ENCODE data around the gene WWOX.

The WWOX gene

GRCh38 chr16:78390508-78391324 is 291.3 kb downstream of the WWOX start:
- H3K9ac ChIP-seq (ENCODE audit: low read depth in 1 of 2, low read length in 2 of 2), result no peak overlapping the region
- H3K9me3 ChIP-seq (ENCODE audit: control insufficient read depth in 2 of 2, low read length in 2 of 2), result no peaks in the 10 kb centered on the region
- no peaks in the 10 kb centered on the region for H3K4me1 ChIP-seq (ENCODE audit: control insufficient read depth in 2 of 2, insufficient read depth in 2 of 2, low read length in 2 of 2)
- peak overlapping the region in 1 of 2 donors; percentile 0 for H3K27ac ChIP-seq (ENCODE audit: low read depth in 2 of 2, low read length in 2 of 2)
- no peak overlapping the region for H3K4me3 ChIP-seq (ENCODE audit: low read length in 2 of 2)
- H3K27me3 ChIP-seq (ENCODE audit: control insufficient read depth in 2 of 2, insufficient read depth in 2 of 2, low read length in 2 of 2), result no peaks in the 10 kb centered on the region
- no peaks in the 10 kb centered on the region for H3K36me3 ChIP-seq (ENCODE audit: control insufficient read depth in 2 of 2, insufficient read depth in 2 of 2, low read length in 2 of 2)

- no peaks in the 10 kb centered on the region for H3K4me1 ChIP-seq (ENCODE audit: control insufficient read depth in 2 of 2, insufficient read depth in 2 of 2, low read length in 2 of 2)
- no peaks in the 10 kb centered on the region for H3K36me3 ChIP-seq (ENCODE audit: control insufficient read depth in 2 of 2, insufficient read depth in 2 of 2, low read length in 2 of 2)
- H3K9me3 ChIP-seq (ENCODE audit: control insufficient read depth in 2 of 2, low read length in 2 of 2), result no peaks in the 10 kb centered on the region
- H3K27me3 ChIP-seq (ENCODE audit: control insufficient read depth in 2 of 2, insufficient read depth in 2 of 2, low read length in 2 of 2), result no peaks in the 10 kb centered on the region
- no peak overlapping the region for H3K4me3 ChIP-seq (ENCODE audit: low read length in 2 of 2)
- peak overlapping the region in 1 of 2 donors; percentile 15 for H3K27ac ChIP-seq (ENCODE audit: low read depth in 2 of 2, low read length in 2 of 2)
- H3K9ac ChIP-seq (ENCODE audit: low read depth in 1 of 2, low read length in 2 of 2), result no peak overlapping the region
Measured at GRCh38 chr16:78392585-78393195, 293.2 kb downstream of the WWOX start.

GRCh38 chr16:78395035-78395434 is 295.6 kb downstream of the WWOX start:
- Histone ChIP-seq H3K27me3 (ENCODE audit: control insufficient read depth in 2 of 2, insufficient read depth in 2 of 2, low read length in 2 of 2) (no peaks in the 10 kb centered on the region), H3K9ac (ENCODE audit: low read depth in 1 of 2, low read length in 2 of 2) (no peak overlapping the region), H3K9me3 (ENCODE audit: control insufficient read depth in 2 of 2, low read length in 2 of 2) (no peaks in the 10 kb centered on the region)

GRCh38 chr16:78396046-78396445 is 296.6 kb downstream of the WWOX start:
- Histone ChIP-seq H3K4me1 (ENCODE audit: control insufficient read depth in 2 of 2, insufficient read depth in 2 of 2, low read length in 2 of 2) (no peaks in the 10 kb centered on the region), H3K9ac (ENCODE audit: low read depth in 1 of 2, low read length in 2 of 2) (no peak overlapping the region), H3K9me3 (ENCODE audit: control insufficient read depth in 2 of 2, low read length in 2 of 2) (no peaks in the 10 kb centered on the region), H3K27ac (ENCODE audit: low read depth in 2 of 2, low read length in 2 of 2) (no peak overlapping the region), H3K27me3 (ENCODE audit: control insufficient read depth in 2 of 2, insufficient read depth in 2 of 2, low read length in 2 of 2) (no peaks in the 10 kb centered on the region), H3K4me3 (ENCODE audit: low read length in 2 of 2) (no peak overlapping the region), H3K36me3 (ENCODE audit: control insufficient read depth in 2 of 2, insufficient read depth in 2 of 2, low read length in 2 of 2) (no peaks in the 10 kb centered on the region)

More at GRCh38 chr16:78395035-78395434, 295.6 kb downstream of the WWOX start:
- Histone ChIP-seq H3K27ac (ENCODE audit: low read depth in 2 of 2, low read length in 2 of 2) (no peak overlapping the region), H3K4me3 (ENCODE audit: low read length in 2 of 2) (no peak overlapping the region), H3K4me1 (ENCODE audit: control insufficient read depth in 2 of 2, insufficient read depth in 2 of 2, low read length in 2 of 2) (no peaks in the 10 kb centered on the region), H3K36me3 (ENCODE audit: control insufficient read depth in 2 of 2, insufficient read depth in 2 of 2, low read length in 2 of 2) (no peaks in the 10 kb centered on the region)

GRCh38 chr16:78396673-78397072 is 297.2 kb downstream of the WWOX start:
- H3K4me1 ChIP-seq (ENCODE audit: control insufficient read depth in 2 of 2, insufficient read depth in 2 of 2, low read length in 2 of 2), result no peaks in the 10 kb centered on the region
- H3K9me3 ChIP-seq (ENCODE audit: control insufficient read depth in 2 of 2, low read length in 2 of 2), result no peaks in the 10 kb centered on the region
- H3K4me3 ChIP-seq (ENCODE audit: low read length in 2 of 2), result no peak overlapping the region
- no peak overlapping the region for H3K9ac ChIP-seq (ENCODE audit: low read depth in 1 of 2, low read length in 2 of 2)
- no peaks in the 10 kb centered on the region for H3K27me3 ChIP-seq (ENCODE audit: control insufficient read depth in 2 of 2, insufficient read depth in 2 of 2, low read length in 2 of 2)
- H3K36me3 ChIP-seq (ENCODE audit: control insufficient read depth in 2 of 2, insufficient read depth in 2 of 2, low read length in 2 of 2), result no peaks in the 10 kb centered on the region
- H3K27ac ChIP-seq (ENCODE audit: low read depth in 2 of 2, low read length in 2 of 2), result no peak overlapping the region

GRCh38 chr16:78399384-78399783 is 299.9 kb downstream of the WWOX start:
- H3K9me3 ChIP-seq (ENCODE audit: control insufficient read depth in 2 of 2, low read length in 2 of 2), result no peaks in the 10 kb centered on the region
- H3K9ac ChIP-seq (ENCODE audit: low read depth in 1 of 2, low read length in 2 of 2), result no peak overlapping the region
- H3K36me3 ChIP-seq (ENCODE audit: control insufficient read depth in 2 of 2, insufficient read depth in 2 of 2, low read length in 2 of 2), result no peaks in the 10 kb centered on the region
- H3K4me3 ChIP-seq (ENCODE audit: low read length in 2 of 2), result no peak overlapping the region
- H3K27me3 ChIP-seq (ENCODE audit: control insufficient read depth in 2 of 2, insufficient read depth in 2 of 2, low read length in 2 of 2), result no peaks in the 10 kb centered on the region
- H3K4me1 ChIP-seq (ENCODE audit: control insufficient read depth in 2 of 2, insufficient read depth in 2 of 2, low read length in 2 of 2), result no peaks in the 10 kb centered on the region
- H3K27ac ChIP-seq (ENCODE audit: low read depth in 2 of 2, low read length in 2 of 2), result no peak overlapping the region

- Histone ChIP-seq H3K9me3 (ENCODE audit: control insufficient read depth in 2 of 2, low read length in 2 of 2) (no peaks in the 10 kb centered on the region), H3K9ac (ENCODE audit: low read depth in 1 of 2, low read length in 2 of 2) (no peak overlapping the region), H3K4me1 (ENCODE audit: control insufficient read depth in 2 of 2, insufficient read depth in 2 of 2, low read length in 2 of 2) (no peaks in the 10 kb centered on the region), H3K4me3 (ENCODE audit: low read length in 2 of 2) (no peak overlapping the region), H3K27ac (ENCODE audit: low read depth in 2 of 2, low read length in 2 of 2) (no peak overlapping the region), H3K27me3 (ENCODE audit: control insufficient read depth in 2 of 2, insufficient read depth in 2 of 2, low read length in 2 of 2) (no peaks in the 10 kb centered on the region), H3K36me3 (ENCODE audit: control insufficient read depth in 2 of 2, insufficient read depth in 2 of 2, low read length in 2 of 2) (no peaks in the 10 kb centered on the region)
Measured at GRCh38 chr16:78402833-78403232, 303.4 kb downstream of the WWOX start.

- Histone ChIP-seq H3K27ac (ENCODE audit: low read depth in 2 of 2, low read length in 2 of 2) (no peak overlapping the region), H3K9me3 (ENCODE audit: control insufficient read depth in 2 of 2, low read length in 2 of 2) (peaks cover 0 to 4% of the 10 kb centered on the region in 2 donors), H3K27me3 (ENCODE audit: control insufficient read depth in 2 of 2, insufficient read depth in 2 of 2, low read length in 2 of 2) (no peaks in the 10 kb centered on the region), H3K36me3 (ENCODE audit: control insufficient read depth in 2 of 2, insufficient read depth in 2 of 2, low read length in 2 of 2) (no peaks in the 10 kb centered on the region), H3K4me3 (ENCODE audit: low read length in 2 of 2) (no peak overlapping the region), H3K9ac (ENCODE audit: low read depth in 1 of 2, low read length in 2 of 2) (no peak overlapping the region), H3K4me1 (ENCODE audit: control insufficient read depth in 2 of 2, insufficient read depth in 2 of 2, low read length in 2 of 2) (no peaks in the 10 kb centered on the region)
Measured at GRCh38 chr16:78405040-78405439, 305.6 kb downstream of the WWOX start.

- Histone ChIP-seq H3K4me3 (ENCODE audit: low read length in 2 of 2) (no peak overlapping the region), H3K36me3 (ENCODE audit: control insufficient read depth in 2 of 2, insufficient read depth in 2 of 2, low read length in 2 of 2) (no peaks in the 10 kb centered on the region), H3K9me3 (ENCODE audit: control insufficient read depth in 2 of 2, low read length in 2 of 2) (peaks cover 0 to 4% of the 10 kb centered on the region in 2 donors), H3K4me1 (ENCODE audit: control insufficient read depth in 2 of 2, insufficient read depth in 2 of 2, low read length in 2 of 2) (no peaks in the 10 kb centered on the region), H3K27ac (ENCODE audit: low read depth in 2 of 2, low read length in 2 of 2) (no peak overlapping the region), H3K27me3 (ENCODE audit: control insufficient read depth in 2 of 2, insufficient read depth in 2 of 2, low read length in 2 of 2) (no peaks in the 10 kb centered on the region), H3K9ac (ENCODE audit: low read depth in 1 of 2, low read length in 2 of 2) (no peak overlapping the region)
Measured at GRCh38 chr16:78405833-78406232, 306.4 kb downstream of the WWOX start.

- Histone ChIP-seq H3K4me3 (ENCODE audit: low read length in 2 of 2) (no peak overlapping the region), H3K27ac (ENCODE audit: low read depth in 2 of 2, low read length in 2 of 2) (no peak overlapping the region), H3K27me3 (ENCODE audit: control insufficient read depth in 2 of 2, insufficient read depth in 2 of 2, low read length in 2 of 2) (no peaks in the 10 kb centered on the region), H3K4me1 (ENCODE audit: control insufficient read depth in 2 of 2, insufficient read depth in 2 of 2, low read length in 2 of 2) (no peaks in the 10 kb centered on the region), H3K9me3 (ENCODE audit: control insufficient read depth in 2 of 2, low read length in 2 of 2) (peaks cover 0 to 4% of the 10 kb centered on the region in 2 donors), H3K9ac (ENCODE audit: low read depth in 1 of 2, low read length in 2 of 2) (no peak overlapping the region), H3K36me3 (ENCODE audit: control insufficient read depth in 2 of 2, insufficient read depth in 2 of 2, low read length in 2 of 2) (no peaks in the 10 kb centered on the region)
Measured at GRCh38 chr16:78407191-78407590, 307.7 kb downstream of the WWOX start.

Data from mucosa of rectum (tissue), 2 donors.